NCI-H1092 (cell line): ENCODE data around the gene RNF19B.
"Not testable (repeated sequence)": the region's sequence is repeated elsewhere in the genome, so short reads cannot be mapped to it uniquely, and the experiment has no call there.

Source experiments
- DNase-seq: peaks from one replicate; lab custom pipeline; 2025; lab: John Stamatoyannopoulos, UW

RNF19B gene, protein sequence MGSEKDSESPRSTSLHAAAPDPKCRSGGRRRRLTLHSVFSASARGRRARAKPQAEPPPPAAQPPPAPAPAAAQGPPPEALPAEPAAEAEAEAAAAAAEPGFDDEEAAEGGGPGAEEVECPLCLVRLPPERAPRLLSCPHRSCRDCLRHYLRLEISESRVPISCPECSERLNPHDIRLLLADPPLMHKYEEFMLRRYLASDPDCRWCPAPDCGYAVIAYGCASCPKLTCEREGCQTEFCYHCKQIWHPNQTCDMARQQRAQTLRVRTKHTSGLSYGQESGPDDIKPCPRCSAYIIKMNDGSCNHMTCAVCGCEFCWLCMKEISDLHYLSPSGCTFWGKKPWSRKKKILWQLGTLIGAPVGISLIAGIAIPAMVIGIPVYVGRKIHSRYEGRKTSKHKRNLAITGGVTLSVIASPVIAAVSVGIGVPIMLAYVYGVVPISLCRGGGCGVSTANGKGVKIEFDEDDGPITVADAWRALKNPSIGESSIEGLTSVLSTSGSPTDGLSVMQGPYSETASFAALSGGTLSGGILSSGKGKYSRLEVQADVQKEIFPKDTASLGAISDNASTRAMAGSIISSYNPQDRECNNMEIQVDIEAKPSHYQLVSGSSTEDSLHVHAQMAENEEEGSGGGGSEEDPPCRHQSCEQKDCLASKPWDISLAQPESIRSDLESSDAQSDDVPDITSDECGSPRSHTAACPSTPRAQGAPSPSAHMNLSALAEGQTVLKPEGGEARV

DNA sequence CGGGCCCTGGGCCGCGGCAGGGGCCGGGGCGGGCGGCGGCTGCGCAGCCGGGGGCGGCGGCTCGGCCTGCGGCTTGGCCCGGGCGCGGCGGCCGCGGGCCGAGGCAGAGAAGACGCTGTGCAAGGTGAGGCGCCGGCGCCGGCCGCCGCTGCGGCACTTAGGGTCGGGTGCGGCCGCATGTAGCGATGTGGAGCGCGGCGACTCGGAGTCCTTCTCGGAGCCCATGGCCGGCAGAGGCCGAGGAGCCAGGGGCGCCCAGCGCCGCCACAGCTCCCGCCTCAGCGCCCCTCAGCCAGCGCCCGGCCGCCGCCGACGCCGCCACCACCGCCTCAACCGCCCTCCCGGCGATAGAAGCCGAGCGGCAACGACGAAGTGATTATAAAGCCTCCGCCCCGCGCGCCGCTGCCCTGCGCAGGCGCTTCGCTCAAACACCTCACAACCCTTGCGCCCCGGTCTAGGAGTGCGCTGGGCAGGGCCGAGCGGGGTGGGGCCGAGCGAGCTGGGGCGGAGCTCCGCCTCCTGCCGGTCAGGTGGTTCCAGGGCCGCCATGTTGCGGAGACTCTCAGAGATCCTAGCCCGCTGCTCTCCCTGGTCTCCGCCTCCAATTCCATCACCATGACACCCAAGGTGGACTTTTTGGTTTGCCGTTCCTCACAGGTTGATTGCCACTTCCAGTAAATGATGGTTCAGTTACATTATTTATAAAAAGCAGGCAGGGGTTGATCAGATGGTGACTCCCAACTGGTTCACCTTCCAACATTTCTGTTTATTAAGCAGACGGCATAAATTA lies at the start of gene RNF19B:
RNF19B (minus strand) TSS at position 349 of the 790 bp plus-strand sequence; CDS start at position 225, 124 bp downstream.
- peak; percentile 98 for DNase-seq

DNA sequence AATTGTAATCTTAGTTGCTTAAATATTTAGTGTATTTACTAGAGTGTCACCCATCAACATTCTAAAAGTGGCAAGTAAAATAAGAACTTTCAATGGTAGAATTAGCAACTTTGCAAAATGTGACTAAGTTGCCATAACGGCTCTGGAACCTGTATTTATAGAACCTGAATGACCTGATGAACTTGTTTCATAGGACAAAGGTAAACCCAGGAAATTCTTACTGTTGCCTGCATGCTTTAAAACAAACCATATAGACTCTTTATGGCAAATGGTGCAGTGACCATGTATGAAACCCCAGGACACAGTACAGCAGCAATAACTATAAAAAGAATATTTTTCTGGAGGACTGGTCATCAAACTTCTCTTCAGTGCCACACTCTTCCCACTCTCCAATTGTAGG lies 49.2 kb upstream of the RNF19B start:
- no peak for DNase-seq

DNA sequence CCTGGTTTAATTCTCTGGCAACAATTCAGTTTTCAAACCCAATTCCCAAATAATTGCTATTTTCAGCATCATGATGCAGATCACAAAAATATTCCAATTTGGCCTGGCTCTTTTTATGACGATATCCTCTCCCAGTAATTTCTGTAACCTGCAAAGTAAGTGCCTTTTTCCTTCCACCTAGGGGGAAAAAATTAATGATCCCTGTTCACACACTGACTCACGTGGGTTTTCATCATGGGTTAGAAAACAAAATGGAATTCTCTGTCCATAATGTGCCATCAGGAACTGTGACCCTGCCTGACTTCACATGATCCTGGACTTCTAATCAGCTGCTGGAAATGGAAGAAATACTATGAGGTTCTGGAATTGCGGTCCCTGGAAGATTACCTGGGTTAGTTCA lies 47.6 kb upstream of the RNF19B start:
- no peak for DNase-seq

DNA sequence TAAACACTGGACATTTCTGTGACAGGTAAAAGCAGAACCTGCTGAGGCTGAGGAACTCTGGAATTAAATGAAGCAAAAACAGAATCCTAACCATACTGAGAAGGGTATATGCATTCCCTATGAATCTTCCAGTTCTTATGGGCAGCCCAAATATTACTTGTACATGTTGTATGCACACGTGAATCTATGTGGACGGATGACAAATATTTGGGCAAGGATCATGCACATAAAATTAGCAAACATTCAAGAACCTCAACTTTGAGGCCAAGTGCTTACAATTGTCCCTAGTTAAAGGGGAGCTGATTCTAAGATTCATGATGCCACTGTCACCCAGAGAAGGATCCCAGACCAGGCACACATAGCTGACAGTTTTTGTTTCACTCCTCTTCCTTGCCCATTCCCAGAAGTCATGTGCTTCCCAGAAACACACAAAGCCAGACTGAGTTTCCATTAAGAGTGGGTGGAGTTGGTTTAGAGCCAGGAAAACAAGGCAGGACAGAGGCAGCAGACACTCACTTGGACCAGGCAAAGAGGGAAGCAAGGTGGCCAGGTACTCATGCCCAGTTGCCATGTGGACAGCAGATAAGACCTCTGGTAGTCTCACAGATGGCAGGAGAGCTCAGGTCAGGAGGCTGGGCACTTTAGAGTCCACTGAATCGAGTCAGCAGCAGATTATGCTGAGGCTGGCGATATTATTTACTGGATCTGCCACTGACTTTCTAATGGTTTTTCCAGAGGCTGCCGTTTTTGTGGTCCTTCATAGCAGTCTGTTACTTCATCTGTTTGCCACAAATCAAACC lies 46.5 kb upstream of the RNF19B start:
- DNase-seq: no peak

DNA sequence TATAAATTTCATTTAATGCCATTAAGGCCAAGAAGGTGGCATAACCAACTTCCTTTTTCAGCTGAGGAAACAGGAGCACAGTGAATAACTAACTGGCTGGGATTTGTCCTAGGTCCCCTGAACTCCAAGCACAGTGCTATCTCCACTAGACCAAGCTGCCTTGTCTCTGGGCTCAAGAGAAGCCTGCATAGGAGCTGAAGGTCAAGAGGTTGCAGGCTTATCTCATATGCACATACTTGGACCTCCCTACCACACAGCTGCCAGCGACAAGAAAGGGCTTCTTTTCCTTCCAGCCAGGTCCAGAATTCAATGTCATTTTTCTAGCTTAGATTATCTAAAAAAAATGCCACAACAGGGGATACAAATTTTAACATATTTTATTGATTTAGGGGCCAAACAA lies 45.0 kb upstream of the RNF19B start:
- DNase-seq: no peak

DNA sequence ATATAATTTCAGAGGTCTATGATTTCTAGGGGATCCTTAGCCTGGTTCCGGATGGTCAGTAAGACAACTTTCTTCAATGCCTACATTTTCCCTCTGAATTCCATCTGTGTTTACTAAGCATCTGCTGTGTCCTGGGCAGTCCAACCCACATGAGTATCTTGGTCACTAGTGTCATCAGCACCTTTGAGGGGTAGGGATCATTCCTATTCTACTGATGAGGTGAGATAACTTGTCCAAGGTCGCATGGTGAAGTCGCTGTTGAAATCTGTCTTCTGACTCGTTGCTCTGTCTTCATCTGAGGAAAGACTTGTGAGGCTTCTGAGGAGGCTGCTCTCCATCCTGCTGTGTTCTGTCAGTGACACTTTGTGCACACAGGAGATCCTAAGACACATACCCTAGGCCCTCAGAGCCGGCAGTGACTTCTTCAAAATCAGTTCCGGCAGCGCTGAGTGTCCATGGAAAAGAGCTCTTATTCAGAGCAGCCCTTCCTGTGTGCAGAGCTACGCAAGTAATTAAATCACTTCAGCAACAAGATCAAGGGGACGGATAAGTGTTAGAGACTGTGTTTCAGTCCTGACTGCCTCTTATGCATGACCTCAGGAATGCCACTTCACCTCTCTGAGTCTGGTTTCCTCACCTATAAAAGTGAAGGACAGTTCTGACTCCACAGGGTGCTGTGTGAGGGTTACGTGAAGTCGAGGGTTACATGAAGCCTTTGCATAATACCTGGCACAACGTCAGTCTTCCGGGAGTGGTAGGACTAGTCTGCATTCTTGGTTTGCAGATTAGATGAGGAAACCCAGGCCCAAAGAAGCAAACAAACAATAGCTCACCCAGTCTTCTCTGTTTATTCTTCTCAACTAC lies 43.7 kb upstream of the RNF19B start:
- DNase-seq: no peak

DNA sequence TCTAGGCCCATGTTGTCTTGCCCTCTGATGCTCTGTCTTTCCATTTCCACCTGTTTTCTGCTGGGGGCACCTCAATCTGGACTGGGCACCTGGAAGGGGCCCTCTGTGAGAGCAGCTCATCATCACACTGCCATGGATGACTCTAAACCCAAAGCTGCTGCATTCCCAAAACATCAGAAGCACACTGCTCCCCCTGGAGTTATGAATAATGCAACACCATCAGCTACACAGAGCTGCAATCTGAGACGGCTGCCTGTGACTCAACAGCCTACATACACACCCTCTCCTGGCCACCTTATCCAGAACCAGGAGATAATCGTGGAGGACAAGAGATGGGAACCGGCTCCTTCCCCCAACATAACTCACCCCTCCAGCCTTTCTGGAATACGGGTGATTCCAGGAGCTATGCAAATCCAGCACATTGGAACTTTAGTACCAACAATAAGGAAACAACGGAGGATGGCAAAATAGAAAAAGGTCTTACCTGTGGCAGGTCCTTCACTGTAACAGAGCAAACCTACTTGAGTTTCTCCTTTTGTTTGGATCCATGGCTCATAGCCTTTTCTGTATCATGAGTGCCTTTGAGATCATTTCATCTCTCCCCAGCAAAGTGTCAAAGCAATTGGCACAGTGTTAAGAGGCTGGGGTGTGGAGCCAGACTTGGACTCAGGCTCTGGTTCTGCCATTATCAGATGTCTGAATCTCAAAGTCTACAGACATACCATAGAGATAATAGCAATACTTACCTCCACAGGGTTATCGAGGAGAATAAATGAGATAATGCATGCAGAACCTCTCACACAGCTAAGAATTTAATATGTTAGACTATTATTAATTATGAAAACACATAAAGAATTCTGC lies 42.8 kb upstream of the RNF19B start:
- no peak for DNase-seq

DNA sequence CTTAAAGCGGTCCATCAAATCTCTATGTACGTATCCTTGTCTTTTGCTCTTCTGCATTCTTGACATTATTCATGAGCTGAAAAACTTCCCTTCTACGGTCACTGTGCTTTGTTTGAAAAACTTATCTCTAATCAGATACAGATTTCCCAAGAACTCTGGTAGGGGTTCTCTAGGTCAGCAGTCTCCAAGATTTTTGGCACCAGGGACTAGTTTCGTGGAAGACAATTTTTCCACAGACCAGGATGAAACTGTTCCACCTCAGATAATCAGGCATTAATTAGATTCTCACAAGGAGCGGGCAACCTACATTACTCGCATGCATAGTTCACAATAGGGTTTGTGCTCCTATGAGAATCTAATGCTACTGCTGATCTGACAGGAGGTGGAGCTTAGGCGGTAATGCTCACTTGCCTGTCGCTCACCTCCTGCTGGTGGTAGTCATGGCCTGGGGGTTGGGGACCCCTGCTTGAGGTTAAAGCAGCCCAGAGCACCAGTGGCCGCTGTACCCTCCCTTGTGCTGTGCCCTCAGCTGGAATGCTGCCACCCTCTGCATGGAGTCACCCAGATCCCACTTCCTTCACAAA lies 41.3 kb upstream of the RNF19B start:
- DNase-seq: no peak

DNA sequence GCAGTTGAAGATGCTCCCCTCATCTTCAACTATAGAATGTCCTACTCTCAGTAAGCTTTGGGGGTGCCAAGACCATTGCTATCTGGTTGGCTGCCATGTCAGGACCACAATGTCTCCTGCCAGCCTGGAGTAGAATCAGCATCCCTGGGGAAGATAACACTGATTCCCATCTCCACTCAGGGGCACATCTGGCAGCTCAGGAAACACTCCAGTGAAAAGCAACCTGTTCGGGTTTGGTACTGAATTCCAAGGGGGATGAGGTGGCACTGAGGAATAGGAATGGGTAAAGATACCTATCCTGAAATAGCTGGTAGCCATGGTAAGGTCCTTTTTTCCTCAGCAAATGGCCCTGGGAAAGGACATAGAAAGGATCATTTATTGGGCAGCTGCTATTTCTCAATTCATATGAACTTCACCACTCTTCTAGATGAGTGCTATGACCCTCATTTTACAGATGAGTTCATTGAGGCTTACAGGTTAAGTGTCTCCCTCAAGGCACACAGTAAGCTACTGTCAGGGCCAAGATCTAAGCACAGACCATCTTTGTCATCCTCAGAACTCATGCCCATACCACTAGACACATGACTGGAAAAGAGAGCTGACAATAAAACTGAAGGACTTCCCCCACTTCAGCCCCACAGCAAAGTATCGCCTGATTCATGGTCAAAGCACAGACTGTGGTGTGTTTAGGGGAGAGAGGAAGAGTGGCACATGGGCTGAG lies 40.7 kb upstream of the RNF19B start:
- no peak for DNase-seq

DNA sequence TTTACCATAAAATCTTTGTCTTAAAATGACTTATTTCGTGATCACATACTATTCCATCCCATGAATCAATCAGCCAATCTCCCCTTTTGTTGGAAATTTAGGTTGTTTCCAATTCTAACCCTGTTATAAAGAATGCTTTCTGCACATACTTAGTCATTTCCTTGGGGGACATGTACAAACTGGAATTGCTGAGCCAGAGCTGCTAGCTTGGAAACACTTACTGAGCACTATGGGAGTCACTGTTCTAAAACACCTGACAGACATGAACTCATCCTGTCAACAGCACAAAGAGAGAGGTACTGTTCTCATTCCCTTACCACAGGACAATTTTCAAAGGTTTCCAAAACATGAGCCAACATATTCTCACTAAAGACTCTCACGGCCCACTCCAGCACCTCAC lies 40.0 kb upstream of the RNF19B start:
- no peak for DNase-seq

DNA sequence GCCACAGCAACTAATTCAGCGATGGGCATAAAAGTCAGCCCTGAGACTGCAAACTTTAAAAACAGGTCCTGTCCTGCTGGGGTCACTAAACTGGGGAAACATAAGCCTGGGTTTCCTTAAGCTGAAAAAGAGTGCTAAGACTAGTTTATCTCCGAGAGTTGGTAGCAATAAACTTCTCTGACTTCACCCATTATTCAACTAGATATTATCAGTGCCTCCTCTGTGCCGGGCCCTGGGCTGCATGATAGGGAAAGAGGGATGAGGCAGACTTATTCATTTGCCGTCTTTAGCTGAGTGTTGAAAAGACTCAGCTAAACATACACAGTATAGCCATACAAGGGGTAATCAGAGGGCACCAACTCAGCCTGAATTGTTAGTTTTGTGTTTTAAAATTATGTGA lies 39.0 kb upstream of the RNF19B start:
- no peak for DNase-seq

DNA sequence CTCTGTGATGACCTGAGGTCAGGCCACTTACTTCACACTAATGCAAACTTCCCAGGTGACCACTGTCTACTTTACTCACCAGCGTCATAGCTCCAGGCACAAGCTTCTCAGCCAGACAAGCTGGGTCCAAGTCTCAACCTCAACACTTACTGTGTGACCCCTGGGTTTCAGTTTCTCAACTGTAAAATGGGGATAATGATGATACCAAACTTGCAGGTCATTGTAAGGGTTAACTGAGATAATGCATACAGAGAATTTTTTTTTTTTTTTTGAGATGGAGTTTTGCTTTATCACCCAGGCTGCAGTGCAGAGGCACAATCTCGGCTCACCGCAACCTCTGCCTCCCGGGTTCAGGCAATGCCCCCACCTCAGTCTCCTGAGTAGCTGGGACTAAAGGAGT lies 37.4 kb upstream of the RNF19B start:
- no peak for DNase-seq

DNA sequence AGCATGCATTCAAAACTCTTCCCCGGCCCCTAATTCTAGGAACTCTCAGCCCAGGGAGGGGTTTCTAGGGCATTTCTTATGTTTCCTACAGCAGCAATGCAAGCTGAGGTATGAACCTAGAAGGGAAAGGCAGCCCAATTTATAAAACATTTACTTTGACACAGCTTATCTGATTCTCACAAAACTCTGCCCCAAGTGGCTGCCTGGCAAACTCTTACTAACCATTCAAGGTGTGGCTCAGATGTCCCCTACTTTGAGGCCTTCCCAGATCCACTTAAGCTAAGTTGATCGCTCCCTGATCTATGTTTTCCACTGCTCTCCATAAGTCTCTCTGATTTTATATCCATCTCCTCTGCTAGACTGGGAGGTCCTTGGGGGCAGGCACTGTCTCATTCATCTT lies 36.7 kb upstream of the RNF19B start:
- DNase-seq: no peak

DNA sequence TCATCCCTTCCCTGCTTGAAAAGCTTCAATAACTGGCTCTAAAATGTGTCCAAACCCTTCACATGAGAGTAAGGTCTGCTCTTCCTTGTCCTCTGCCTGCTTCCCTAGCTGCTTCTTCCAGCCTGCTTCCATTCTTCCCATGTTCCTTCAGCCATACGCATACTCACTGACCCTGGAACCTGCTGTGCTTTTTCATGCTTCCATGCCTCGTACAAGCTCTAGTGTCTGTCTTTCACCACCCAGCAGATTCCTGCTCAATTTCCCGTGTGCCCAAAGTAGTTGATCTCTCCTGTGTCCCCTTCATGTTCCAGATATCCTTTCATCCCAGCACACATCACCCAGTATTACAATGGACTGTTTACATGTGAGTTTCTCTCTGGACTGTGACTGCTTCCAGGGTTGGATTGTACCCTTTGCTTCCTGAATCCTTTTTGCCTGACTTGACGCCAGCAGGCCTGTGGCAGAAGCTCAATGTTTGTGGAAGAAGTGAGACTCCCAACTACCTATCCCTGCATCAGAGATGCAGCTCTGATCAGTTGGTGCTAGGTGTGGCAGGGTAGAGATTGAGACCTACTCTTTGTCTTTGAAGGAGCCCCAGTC lies 35.9 kb upstream of the RNF19B start:
- DNase-seq: no peak

DNA sequence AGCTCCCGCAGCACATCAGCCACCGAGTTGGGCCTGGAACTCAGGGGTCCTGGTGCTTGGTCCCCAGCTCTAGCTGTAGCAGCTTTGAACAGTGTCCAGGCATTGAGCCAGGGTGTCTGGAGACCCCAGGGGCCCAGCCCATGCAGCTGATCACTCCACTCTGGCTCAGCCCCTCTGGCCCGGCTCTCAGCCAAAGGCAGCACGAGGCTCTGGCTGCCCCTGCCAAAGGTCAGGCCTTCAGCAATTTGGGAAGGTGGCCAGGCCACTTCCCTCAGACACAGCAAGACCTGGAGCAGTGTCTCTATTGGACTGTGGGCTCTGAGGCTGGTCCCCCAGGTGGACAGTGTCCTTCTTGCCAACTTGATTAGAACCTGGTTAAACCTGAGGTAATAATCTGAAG lies 34.4 kb upstream of the RNF19B start:
- no peak for DNase-seq

DNA sequence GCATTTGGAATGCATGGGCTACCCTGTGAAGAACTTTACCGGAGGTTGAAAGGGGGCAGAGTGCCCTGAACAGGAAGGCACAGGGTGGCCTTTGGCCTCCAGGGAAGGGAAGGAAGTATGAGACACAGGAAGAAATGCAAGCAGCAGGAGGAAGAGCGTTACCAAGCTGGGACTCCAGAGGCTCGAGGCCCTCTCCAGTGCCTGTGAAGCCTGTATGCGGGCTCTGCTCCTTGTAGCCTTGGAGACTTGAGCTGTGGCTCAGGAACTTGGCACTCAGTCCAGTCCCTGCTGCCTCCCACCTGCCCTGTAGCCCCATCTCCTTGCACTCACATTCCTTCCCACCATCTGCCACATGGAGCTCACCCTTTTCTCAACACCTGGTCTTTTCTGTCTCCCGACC lies 33.5 kb upstream of the RNF19B start:
- no peak for DNase-seq

DNA sequence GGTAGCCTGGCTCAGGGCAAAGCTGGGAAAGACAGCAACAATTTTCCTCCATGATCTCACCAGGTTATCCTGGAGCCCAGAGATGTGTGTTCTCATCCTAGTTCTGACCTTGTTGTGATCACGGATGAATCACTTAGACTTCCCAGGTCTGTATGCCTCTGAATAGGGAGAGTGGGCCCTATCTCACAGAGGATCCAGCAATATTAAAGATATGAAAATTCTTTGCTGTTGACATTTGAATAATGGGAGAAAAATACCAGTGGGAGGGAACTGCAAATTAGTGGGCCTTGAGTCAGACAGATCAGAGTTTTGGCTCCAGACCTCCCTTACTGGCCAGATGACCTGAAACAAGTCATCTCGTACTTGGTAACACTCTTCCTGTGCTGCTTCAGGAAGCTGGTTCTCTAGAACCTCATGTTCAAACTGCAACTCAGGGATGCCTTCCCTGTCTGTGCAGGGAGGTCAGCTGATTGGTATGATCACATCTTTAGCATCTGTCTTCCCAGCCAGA lies 32.8 kb upstream of the RNF19B start:
- no peak for DNase-seq

DNA sequence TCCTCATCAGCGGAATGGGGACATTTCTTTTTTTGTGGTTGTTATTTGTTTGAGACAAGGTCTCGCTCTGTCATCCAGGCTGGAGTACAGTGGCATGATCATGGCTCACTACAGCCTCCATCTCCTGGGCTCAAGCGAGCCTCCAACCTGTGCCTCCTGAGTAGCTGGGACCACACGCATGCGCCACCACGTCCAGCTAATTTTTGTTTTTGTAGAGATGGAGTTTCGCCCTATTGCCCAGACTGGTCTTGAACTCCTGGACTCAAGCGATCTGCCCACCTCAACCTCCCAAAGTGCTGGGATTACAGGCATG lies 28.7 kb upstream of the RNF19B start:
- DNase-seq: not testable (repeated sequence)
